HEK293 (cell line): ENCODE data around the gene DIP2C.

Experiments used
- CTCF ChIA-PET: fragments of 350-600 bp; formaldehyde crosslinking; extraction: SDS; loops from one replicate; lab custom pipeline; 2021; ENCODE audit warnings: antibody characterized with exemption; lab: Yijun Ruan, JAX
- POLR2A ChIA-PET: fragments of 300-600 bp; formaldehyde crosslinking; extraction: SDS; loops from one replicate; lab custom pipeline; 2020; ENCODE audit warnings: antibody characterized with exemption, inconsistent platforms; lab: Yijun Ruan, JAX
- H3K27ac ChIP-seq: fragments of 200-500 bp; sonication (Bioruptor generic); 2 replicates; pipeline ENCODE4 v1.5.1; 2014; ENCODE audit warnings: low read depth, low read length, control low read depth, inconsistent platforms; ENCODE audit errors: extremely low read depth
- H3K36me3 ChIP-seq, 2 experiments: fragments of 200-500 bp in 1 of 2; sonication (Bioruptor generic) in 1 of 2; 1 replicate in 1 of 2; 2 replicates in 1 of 2; pipeline ENCODE4 v1.5.1; 2014 to 2017; ENCODE audit warnings: inconsistent platforms in 2 of 2, low read length in 2 of 2; ENCODE audit not compliant: control insufficient read depth in 2 of 2, insufficient read depth in 1 of 2
- H3K4me1 ChIP-seq: fragments of 200-500 bp; sonication (Bioruptor generic); 2 replicates; pipeline ENCODE4 v1.5.1; 2014; ENCODE audit warnings: mild to moderate bottlenecking, low read length, inconsistent platforms; ENCODE audit not compliant: control insufficient read depth, insufficient read depth
- H3K4me3 ChIP-seq: 2 replicates; pipeline ENCODE4 v1.5.1; 2011; ENCODE audit warnings: low read depth, mild to moderate bottlenecking, control low read depth, low read length, moderate library complexity
- H3K9me3 ChIP-seq: fragments of 200-500 bp; sonication (Bioruptor generic); 2 replicates; pipeline ENCODE4 v1.5.1; 2014; ENCODE audit warnings: low read depth, low read length, inconsistent platforms; ENCODE audit not compliant: control insufficient read depth, insufficient read depth
- AEBP2 ChIP-seq: fragments of 450-650 bp; formaldehyde crosslinking; IDR thresholded peaks from 2 replicates; pipeline ENCODE4 v1.5.1; 2016; ENCODE audit warnings: missing biosample characterization, missing genetic modification characterization, borderline replicate concordance
- INSM2 ChIP-seq: fragments of 450-650 bp; formaldehyde crosslinking; IDR thresholded peaks from 2 replicates; pipeline ENCODE4 v1.5.1; 2016; ENCODE audit warnings: missing biosample characterization, missing genetic modification characterization
- KLF10 ChIP-seq: fragments of 450-650 bp; IDR thresholded peaks from 2 replicates; pipeline ENCODE4 v1.5.1; 2018; ENCODE audit warnings: missing biosample characterization, mild to moderate bottlenecking, missing genetic modification characterization
- KLF7 ChIP-seq: fragments of 450-650 bp; formaldehyde crosslinking; IDR thresholded peaks from 2 replicates; pipeline ENCODE4 v1.5.1; 2016; ENCODE audit warnings: missing biosample characterization, missing genetic modification characterization, borderline replicate concordance
- MYNN ChIP-seq: fragments of 450-650 bp; formaldehyde crosslinking; IDR thresholded peaks from 2 replicates; pipeline ENCODE4 v1.5.1; 2016; ENCODE audit warnings: missing biosample characterization, missing genetic modification characterization, borderline replicate concordance
- REPIN1 ChIP-seq: fragments of 450-650 bp; formaldehyde crosslinking; IDR thresholded peaks from 2 replicates; pipeline ENCODE4 v1.5.1; 2017; ENCODE audit warnings: missing biosample characterization, missing genetic modification characterization, low read depth
- ZBTB10 ChIP-seq: fragments of 450-650 bp; formaldehyde crosslinking; IDR thresholded peaks from 2 replicates; pipeline ENCODE4 v1.5.1; 2016; ENCODE audit warnings: missing biosample characterization, missing genetic modification characterization
- ZBTB20 ChIP-seq: fragments of 450-650 bp; formaldehyde crosslinking; IDR thresholded peaks from 2 replicates; pipeline ENCODE4 v1.5.1; 2016; ENCODE audit warnings: missing biosample characterization, missing genetic modification characterization
- ZBTB7A ChIP-seq: fragments of 450-650 bp; formaldehyde crosslinking; IDR thresholded peaks from 2 replicates; pipeline ENCODE4 v1.5.1; 2016; ENCODE audit warnings: low read depth, missing biosample characterization, missing genetic modification characterization
- ZNF175 ChIP-seq: fragments of 450-650 bp; formaldehyde crosslinking; IDR thresholded peaks from 2 replicates; pipeline ENCODE4 v1.5.1; 2016; ENCODE audit warnings: missing biosample characterization, missing genetic modification characterization
- ZNF19 ChIP-seq: fragments of 450-650 bp; formaldehyde crosslinking; IDR thresholded peaks from 2 replicates; pipeline ENCODE4; 2016; ENCODE audit warnings: missing biosample characterization, missing genetic modification characterization, low read depth
- ZNF280C ChIP-seq: fragments of 450-650 bp; formaldehyde crosslinking; IDR thresholded peaks from 2 replicates; pipeline ENCODE4 v1.5.1; 2016; ENCODE audit warnings: missing biosample characterization, missing genetic modification characterization
- ZNF292 ChIP-seq: fragments of 450-650 bp; formaldehyde crosslinking; IDR thresholded peaks from 2 replicates; pipeline ENCODE4 v1.5.1; 2016; ENCODE audit warnings: low read depth, missing biosample characterization, missing genetic modification characterization, borderline replicate concordance
- ZNF354C ChIP-seq: fragments of 450-650 bp; formaldehyde crosslinking; IDR thresholded peaks from 2 replicates; pipeline ENCODE4 v1.5.1; 2016; ENCODE audit warnings: missing biosample characterization, missing genetic modification characterization, low read depth, borderline replicate concordance
- ZNF37A ChIP-seq: fragments of 450-650 bp; IDR thresholded peaks from 2 replicates; pipeline ENCODE4 v1.5.1; 2018; ENCODE audit warnings: missing biosample characterization, missing genetic modification characterization
- ZNF488 ChIP-seq: fragments of 450-650 bp; formaldehyde crosslinking; IDR thresholded peaks from 2 replicates; pipeline ENCODE4 v1.5.1; 2016; ENCODE audit warnings: missing biosample characterization, missing genetic modification characterization
- ZNF510 ChIP-seq: fragments of 450-650 bp; formaldehyde crosslinking; IDR thresholded peaks from 2 replicates; pipeline ENCODE4 v1.5.1; 2018; ENCODE audit warnings: mild to moderate bottlenecking, missing genetic modification characterization, missing biosample characterization; ENCODE audit not compliant: insufficient replicate concordance
- ZNF530 ChIP-seq: fragments of 450-650 bp; formaldehyde crosslinking; IDR thresholded peaks from 2 replicates; pipeline ENCODE4 v1.5.1; 2016; ENCODE audit warnings: low read depth, missing biosample characterization, missing genetic modification characterization
- ZNF571 ChIP-seq: fragments of 450-650 bp; formaldehyde crosslinking; IDR thresholded peaks from 2 replicates; pipeline ENCODE4 v1.5.0; 2017; ENCODE audit warnings: missing biosample characterization, missing genetic modification characterization
- ZNF645 ChIP-seq: fragments of 450-650 bp; formaldehyde crosslinking; IDR thresholded peaks from 2 replicates; pipeline ENCODE4; 2016; ENCODE audit warnings: missing biosample characterization, missing genetic modification characterization
- ZNF707 ChIP-seq: fragments of 450-650 bp; formaldehyde crosslinking; IDR thresholded peaks from 2 replicates; pipeline ENCODE4 v1.5.1; 2016; ENCODE audit warnings: missing biosample characterization, missing genetic modification characterization

DIP2C gene

GRCh38 chr10:326350-326749 lies 363.1 kb downstream of the DIP2C start (continued):
- TF ChIP-seq AEBP2: no peak
- no peak for TF ChIP-seq MYNN (tag by site-specific recombination)

- no peak overlapping the region for H3K4me3 ChIP-seq
- no peaks in the 10 kb centered on the region for H3K4me1 ChIP-seq
- ChIA-PET CTCF (no interaction called here), POLR2A (no interaction called here)
- TF ChIP-seq ZNF645 (tag by site-specific recombination) (no peak), ZNF19 (tag by site-specific recombination) (no peak), ZNF707 (tag by site-specific recombination) (no peak), INSM2 (tag by site-specific recombination) (no peak), ZNF175 (tag by site-specific recombination) (no peak), ZBTB10 (no peak), ZNF37A (no peak), KLF7 (tag by site-specific recombination) (no peak), ZNF354C (no peak), KLF10 (tag by site-specific recombination) (no peak), ZNF571 (tag by site-specific recombination) (no peak), ZNF510 (no peak), MYNN (tag by site-specific recombination) (no peak), ZNF292 (tag by site-specific recombination) (no peak), ZBTB20 (tag by site-specific recombination) (no peak), ZNF530 (tag by site-specific recombination) (no peak), ZNF488 (tag by site-specific recombination) (no peak), ZBTB7A (tag by site-specific recombination) (no peak), REPIN1 (tag by site-specific recombination) (no peak), ZNF280C (no peak)
- no peaks in the 10 kb centered on the region for H3K9me3 ChIP-seq
- no peak overlapping the region for H3K27ac ChIP-seq
- peaks cover 0 to 29% of the 10 kb centered on the region in 2 experiments; a peak in 2 of 3 replicates for H3K36me3 ChIP-seq
Measured at GRCh38 chr10:325282-325681, 364.2 kb downstream of the DIP2C start.
